Measurements from ENCODE around the gene GCSAM.

DNA sequence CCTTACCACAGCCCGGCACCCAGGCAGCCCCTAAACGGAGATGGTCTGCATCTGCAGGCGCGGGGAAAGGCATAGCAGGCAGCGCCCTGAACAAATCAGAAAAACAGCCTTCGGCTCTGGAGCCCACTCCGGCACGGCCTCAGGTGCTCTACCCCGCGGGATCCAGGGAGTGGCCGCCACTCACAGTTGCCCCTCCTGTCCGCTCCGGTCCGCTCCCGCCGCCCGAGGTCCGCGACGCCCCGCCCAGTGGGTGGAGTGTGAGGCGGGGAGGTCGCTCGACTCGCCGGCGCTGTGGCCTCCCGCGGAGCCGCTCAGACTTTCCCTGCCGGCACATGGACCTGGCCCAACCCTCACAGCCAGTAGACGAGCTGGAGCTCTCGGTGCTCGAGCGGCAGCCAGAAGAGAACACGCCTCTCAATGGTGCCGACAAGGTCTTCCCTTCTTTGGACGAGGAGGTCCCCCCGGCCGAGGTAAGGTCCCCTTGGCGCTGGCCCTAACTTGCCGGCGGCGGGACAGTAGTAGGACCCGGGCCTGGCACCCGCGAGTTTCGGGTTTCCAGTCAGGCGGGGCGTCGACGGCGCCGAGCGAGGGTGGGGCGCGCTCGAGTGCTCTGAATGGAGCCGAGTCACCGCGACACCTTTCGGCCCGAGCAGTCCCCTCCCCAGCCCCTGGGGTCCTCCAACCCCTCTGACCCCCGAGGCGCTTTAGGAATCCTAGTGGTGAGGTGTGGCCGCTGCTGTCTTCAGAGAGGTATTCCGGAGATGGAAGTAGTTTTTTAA is 46.8 kb downstream of the GCSAM start, which contains the start of gene C3orf52:
- TF ChIP-seq, protein P1, sequence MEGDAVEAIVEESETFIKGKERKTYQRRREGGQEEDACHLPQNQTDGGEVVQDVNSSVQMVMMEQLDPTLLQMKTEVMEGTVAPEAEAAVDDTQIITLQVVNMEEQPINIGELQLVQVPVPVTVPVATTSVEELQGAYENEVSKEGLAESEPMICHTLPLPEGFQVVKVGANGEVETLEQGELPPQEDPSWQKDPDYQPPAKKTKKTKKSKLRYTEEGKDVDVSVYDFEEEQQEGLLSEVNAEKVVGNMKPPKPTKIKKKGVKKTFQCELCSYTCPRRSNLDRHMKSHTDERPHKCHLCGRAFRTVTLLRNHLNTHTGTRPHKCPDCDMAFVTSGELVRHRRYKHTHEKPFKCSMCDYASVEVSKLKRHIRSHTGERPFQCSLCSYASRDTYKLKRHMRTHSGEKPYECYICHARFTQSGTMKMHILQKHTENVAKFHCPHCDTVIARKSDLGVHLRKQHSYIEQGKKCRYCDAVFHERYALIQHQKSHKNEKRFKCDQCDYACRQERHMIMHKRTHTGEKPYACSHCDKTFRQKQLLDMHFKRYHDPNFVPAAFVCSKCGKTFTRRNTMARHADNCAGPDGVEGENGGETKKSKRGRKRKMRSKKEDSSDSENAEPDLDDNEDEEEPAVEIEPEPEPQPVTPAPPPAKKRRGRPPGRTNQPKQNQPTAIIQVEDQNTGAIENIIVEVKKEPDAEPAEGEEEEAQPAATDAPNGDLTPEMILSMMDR (IDR thresholded peaks at IDR 0.05) = no peak
- no peak for TF ChIP-seq POLR2A (IDR thresholded peaks at IDR 0.05)

All from lower leg skin (tissue), 3 donors.